Embryonic facial prominence (tissue), 1 donor: Measurements from ENCODE around the gene RAMP3.
"Not testable (repeated sequence)": the region's sequence is repeated elsewhere in the genome, so short reads cannot be mapped to it uniquely, and the experiment has no call there.

Experiments used
- DNase-seq: peaks from one replicate; pipeline ENCODE4 v3.0.0-alpha.2; 2016; ENCODE audit errors: extremely low spot score

Gene RAMP3

GRCh38 chr7:45157286-45157652 lies 322 bp upstream of the RAMP3 start:
- no peak for DNase-seq

DNA sequence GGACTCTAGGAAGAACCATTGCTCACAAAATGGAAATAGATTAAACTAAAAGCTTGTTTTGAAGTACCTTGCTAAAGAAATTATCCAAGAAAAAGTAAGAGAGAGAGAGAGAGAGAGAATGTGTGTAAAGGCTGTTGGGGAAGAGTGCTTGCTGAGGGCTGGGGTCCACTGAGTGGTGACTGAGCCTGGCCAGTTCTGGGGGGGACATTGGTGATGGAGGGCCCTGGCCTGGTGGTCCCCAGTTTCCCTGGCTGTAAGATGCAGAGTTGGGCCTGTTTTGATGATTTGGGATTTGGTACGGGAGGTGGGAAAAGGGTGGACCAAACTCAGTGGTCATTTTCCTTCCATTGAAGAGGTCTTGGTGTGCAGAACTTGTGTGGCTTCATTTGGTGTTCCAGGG lies 880 bp downstream of the RAMP3 start:
- no peak for DNase-seq

DNA sequence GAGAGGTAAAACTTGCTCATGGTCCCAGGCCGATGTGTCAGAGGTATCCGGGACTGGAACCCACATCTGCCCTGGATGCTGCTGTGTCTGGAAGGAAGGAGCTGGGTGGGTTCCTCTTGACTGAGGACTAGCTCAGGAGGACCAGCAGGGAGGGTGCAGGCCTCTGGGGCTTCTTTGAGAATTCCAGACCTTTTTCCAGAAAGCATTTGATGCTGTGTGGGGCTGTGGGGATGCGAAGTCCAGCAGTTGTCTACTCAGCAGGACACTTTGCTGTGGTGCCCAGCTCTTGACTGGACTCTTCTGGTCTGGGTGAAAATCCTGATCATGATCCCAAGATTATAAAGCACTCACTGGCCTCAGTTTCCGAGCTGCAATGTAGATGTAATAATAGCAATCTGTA lies 1.7 kb downstream of the RAMP3 start:
- no peak for DNase-seq

- DNase-seq, result no peak
Observed at GRCh38 chr7:45160417-45160881, 2.9 kb downstream of the RAMP3 start.

- DNase-seq, result no peak
Observed at GRCh38 chr7:45161138-45161537, 3.5 kb downstream of the RAMP3 start.

GRCh38 chr7:45161842-45162241 lies 4.3 kb downstream of the RAMP3 start:
- DNase-seq, result no peak

GRCh38 chr7:45162311-45162845 lies 4.8 kb downstream of the RAMP3 start:
- no peak for DNase-seq

DNA sequence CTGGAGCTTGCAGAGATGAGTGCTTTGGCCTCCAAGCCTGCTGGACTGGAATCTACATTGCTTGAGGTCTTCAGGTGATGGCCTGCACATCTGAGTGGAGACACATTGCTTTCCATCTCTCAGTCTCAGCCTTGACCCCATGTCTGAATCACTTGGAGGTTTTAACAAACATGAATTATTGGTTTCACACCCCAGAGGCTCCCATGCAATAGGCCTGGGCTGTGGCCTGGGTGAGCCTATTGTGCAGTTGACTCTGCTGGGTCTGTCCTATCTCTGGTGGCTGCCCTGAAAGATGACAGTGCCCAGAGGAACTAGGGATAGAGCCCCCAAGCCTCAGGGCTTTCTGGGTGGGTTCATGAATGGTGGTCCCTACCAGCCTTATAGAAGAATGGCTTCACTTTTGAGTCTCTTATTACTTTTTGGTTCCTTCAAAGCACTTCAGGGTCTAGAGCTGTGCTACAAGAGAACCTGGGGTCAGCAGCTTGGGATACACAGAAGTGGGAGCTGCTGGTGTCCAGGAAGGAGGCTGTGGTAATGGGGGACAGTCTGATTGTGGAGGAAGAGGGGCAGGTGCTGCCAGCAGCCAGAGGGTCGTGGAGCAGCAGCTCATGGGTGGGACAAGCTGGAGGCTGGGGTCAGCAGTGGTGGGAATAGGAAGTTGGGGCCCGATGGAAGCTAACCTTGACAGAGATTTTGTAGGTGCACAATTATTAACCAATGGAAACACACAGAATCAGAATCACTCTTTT lies 5.5 kb downstream of the RAMP3 start:
- DNase-seq, result no peak

DNA sequence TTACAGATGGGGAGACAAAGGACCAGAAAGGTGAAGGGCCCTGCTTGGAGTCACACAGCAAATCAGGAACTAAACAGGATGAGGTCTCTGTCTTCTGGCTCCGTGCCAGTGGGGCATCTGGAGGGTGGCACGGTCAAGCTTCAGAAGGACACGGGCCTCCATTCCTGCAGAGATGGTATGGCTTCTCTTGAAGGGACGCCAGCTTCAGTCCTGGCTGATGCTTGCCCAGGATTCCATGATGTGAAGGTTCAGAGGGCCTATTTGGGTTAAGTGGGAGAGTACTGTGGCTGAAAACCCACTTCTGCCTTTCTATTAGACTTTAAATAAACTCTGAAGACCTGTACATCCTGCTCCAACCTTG lies 6.1 kb downstream of the RAMP3 start:
- no peak for DNase-seq

GRCh38 chr7:45164271-45164670 lies 6.7 kb downstream of the RAMP3 start:
- not testable (repeated sequence) for DNase-seq

DNA sequence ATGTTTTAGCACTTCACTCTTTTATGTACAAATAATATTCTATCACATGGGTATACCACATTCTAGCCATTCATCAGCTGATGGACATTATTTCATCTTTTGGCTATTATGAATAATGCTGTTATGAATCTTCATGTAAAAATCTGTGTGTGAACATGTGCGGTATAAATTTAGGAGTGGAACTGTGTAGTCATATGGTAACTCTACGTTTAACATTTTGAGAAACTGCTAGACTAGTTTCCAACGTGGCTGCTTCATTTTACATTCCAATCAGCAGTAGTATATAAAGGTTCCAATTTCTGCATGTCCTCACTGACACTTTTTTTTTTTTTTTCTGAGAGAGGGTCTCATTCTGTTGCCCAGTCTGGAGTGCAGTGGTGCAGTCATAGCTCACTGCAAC lies 8.3 kb downstream of the RAMP3 start:
- no peak for DNase-seq

DNA sequence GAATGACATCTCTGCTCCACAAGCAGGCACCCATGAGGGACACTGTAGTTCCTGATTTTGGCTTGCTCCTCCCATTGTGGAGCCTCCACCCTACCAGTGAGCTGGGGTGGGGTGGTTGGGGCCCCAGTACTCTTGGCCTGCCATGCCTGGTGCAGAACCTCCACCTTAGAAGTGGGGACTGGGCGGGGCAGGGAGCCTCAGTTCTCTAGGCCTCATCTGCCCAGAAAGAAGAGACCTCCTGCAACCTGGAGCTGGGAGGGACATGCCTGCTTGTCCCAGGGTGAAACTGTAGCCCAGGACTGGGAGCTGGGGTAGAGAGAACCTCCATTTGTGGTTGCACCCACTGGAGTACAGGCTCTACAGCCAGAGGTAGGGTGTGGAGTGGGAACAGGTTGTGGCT lies 14.4 kb downstream of the RAMP3 start:
- no peak for DNase-seq

GRCh38 chr7:45173596-45174327 lies 16.2 kb downstream of the RAMP3 start:
- DNase-seq, result no peak

GRCh38 chr7:45174328-45174610 lies 16.7 kb downstream of the RAMP3 start:
- DNase-seq, result no peak

GRCh38 chr7:45174966-45175765 lies 17.6 kb downstream of the RAMP3 start:
- DNase-seq, result no peak

DNA sequence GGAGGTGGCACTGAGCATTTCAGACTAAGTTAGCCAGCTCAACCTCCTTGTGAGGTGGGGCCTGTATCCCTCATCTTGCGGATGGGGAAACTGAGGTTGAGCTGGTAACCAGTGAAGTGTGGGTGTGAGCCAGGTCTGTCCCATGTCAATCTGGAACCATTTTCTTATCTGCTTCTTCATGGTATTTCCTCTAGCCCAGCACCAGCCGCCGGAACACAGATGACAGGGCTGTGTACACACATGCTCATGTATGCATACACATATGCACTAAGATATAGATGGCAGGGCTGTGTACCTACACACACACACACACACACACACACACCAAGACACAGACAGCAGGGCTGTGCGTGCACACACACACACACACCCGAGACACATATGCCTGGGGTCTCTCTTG lies 18.5 kb downstream of the RAMP3 start:
- DNase-seq, result no peak

- no peak for DNase-seq
Observed at GRCh38 chr7:45176886-45177731, 19.5 kb downstream of the RAMP3 start.

DNA sequence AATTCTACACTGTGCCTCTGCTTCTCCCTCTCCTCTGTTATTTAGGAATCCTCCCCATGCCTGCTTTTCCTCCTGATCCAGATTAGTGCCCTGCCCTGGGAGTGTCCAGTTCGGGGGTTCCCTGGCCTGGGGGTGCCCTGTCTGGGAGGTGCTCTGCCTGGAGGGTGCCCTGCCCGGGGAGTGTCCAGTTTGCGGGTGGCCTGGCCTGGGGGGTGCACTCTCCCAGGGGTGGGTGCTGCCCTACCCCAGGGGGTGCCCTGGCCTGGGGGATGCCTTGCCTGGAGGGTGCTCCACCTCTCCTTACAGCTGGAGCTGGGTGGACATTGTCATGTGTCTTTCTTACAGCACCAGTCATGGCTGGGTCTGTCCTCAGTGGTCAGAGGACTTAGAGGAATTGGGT lies 20.2 kb downstream of the RAMP3 start:
- DNase-seq, result no peak

DNA sequence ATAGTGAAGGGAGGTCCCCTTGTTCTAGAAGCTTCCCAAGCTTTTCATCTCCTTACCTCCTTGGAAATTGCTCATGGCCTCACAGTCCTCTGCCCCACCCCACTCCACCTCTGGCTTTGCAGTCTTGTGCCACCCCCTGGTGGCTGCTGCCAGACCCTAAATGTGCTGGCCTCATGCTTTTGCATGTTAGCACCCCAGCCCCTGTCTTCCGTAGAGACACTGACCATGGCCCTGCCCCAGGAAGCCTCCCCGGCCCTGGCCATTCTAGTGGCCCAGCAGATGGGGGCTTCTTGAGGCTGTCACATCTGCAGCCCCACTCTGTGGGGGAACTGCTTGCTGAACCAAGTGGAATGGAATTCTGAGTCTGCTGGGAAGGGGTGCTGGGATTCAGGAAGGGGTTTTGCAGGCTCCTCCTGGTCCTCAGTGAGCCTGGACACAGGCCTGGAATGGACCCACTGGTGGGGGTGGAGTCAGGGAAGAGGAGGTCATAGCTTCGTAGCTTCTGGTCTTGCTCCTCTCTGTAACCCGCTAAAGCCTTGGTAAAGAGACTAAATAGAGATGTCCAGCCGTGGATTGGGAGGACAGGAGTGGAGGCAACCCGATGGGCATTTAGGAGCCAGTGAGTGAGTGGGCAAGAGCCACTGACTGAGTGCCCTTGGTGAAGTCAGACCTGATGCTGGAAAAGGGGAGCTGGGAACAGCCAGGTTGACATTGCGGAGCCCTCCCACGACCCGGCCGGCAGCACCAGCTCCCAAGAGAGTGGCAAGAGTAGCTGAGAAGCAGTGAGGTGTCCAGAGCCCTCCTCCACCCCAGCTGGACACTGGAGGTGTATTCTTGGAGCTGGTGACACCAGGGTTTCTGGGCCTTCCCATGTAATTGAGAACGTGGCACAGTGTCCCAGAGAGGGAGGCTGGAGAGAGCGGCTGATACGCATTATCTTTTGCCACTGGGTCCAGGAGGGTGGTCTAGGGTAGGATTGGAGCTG lies 20.9 kb downstream of the RAMP3 start:
- no peak for DNase-seq

DNA sequence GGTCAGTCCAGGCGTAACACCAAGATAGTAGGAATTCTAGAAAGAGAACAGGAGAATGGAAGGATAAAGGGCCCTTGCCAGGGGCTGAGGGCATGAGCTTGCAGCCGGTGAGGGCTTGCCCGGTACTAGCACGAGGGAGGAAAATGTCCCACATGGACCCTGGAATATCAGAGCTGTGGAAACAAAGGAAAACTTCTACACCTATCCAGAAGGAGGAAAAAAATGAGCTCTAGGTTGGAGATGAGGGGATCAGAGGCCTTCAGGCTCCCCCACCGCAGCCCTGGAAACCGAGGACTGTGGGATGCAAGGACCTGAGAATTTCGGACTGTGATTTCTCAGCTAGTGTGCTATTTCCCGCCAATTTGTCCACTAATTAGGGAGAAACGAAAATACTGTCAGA lies 22.1 kb downstream of the RAMP3 start:
- no peak for DNase-seq
